ENCODE results near the gene ANKUB1. TPM values are rescaled to one million over a fixed set of nuclear protein-coding genes. Genes with fewer than 3 reads are reported as not detected.

The ANKUB1 gene
- total and polyA plus RNA-seq, 2 experiments from 2014 or later, result not detected

GRCh38 chr3:149796026-149796425 is 3.7 kb upstream of the ANKUB1 start:
- H3K9me3 ChIP-seq (ENCODE audit: low read depth), result no peaks in the 10 kb centered on the region
- DNase-seq (ENCODE audit: low spot score), result no peak
- H2AFZ ChIP-seq, result no peak overlapping the region
- no peaks in the 10 kb centered on the region for H3K27me3 ChIP-seq
- H3K27ac ChIP-seq, result no peak overlapping the region
- no peak overlapping the region for H3K4me3 ChIP-seq
- TF ChIP-seq EZH2 (IDR thresholded peaks at IDR 0.05; ENCODE audit: borderline replicate concordance) (no peak), EZH2phosphoT487 (IDR thresholded peaks at IDR 0.05; ENCODE audit: low read depth, severe bottlenecking, unreplicated experiment) (no peak), CTCF (IDR thresholded peaks at IDR 0.05; ENCODE audit: poor library complexity) (no peak)
- H3K36me3 ChIP-seq (replicated peaks; ENCODE audit: insufficient read depth, low read depth), result no peaks in the 10 kb centered on the region
- no peaks in the 10 kb centered on the region for H3K9me2 ChIP-seq (replicated peaks; ENCODE audit: insufficient read depth)
- no peaks in the 10 kb centered on the region for H4K20me1 ChIP-seq (ENCODE audit: insufficient read depth, poor library complexity, severe bottlenecking)
- H3K4me2 ChIP-seq, result no peak overlapping the region
- no peaks in the 10 kb centered on the region for H3K79me2 ChIP-seq
- 92% methylated on average over 1 of the region's 1 CpG for WGBS (ENCODE audit: low lambda C conversion rate, missing lambda C conversion rate)
- no peaks in the 10 kb centered on the region for H3K4me1 ChIP-seq (ENCODE audit: insufficient read depth)

GRCh38 chr3:149790698-149791097 is 1.7 kb downstream of the ANKUB1 start:
- H3K4me3 ChIP-seq, result no peak overlapping the region
- H2AFZ ChIP-seq, result no peak overlapping the region
- no peaks in the 10 kb centered on the region for H3K9me2 ChIP-seq (replicated peaks; ENCODE audit: insufficient read depth)
- WGBS (ENCODE audit: low lambda C conversion rate, missing lambda C conversion rate), result 50% methylated on average over 3 of the region's 3 CpGs
- no peaks in the 10 kb centered on the region for H3K79me2 ChIP-seq
- no peak overlapping the region for H3K27ac ChIP-seq
- no peaks in the 10 kb centered on the region for H3K4me1 ChIP-seq (ENCODE audit: insufficient read depth)
- H3K9me3 ChIP-seq (ENCODE audit: low read depth), result no peaks in the 10 kb centered on the region
- no peaks in the 10 kb centered on the region for H3K27me3 ChIP-seq
- no peak overlapping the region for H3K4me2 ChIP-seq
- no peak for DNase-seq (ENCODE audit: low spot score)
- TF ChIP-seq EZH2 (IDR thresholded peaks at IDR 0.05; ENCODE audit: borderline replicate concordance) (no peak), EZH2phosphoT487 (IDR thresholded peaks at IDR 0.05; ENCODE audit: low read depth, severe bottlenecking, unreplicated experiment) (no peak), CTCF (IDR thresholded peaks at IDR 0.05; ENCODE audit: poor library complexity) (no peak)
- H3K36me3 ChIP-seq (replicated peaks; ENCODE audit: insufficient read depth, low read depth), result no peaks in the 10 kb centered on the region
- H4K20me1 ChIP-seq (ENCODE audit: insufficient read depth, poor library complexity, severe bottlenecking), result no peaks in the 10 kb centered on the region

- no peaks in the 10 kb centered on the region for H3K9me3 ChIP-seq (ENCODE audit: low read depth)
- no peak overlapping the region for H3K4me2 ChIP-seq
- H2AFZ ChIP-seq, result no peak overlapping the region
- H3K4me3 ChIP-seq, result no peak overlapping the region
- no peaks in the 10 kb centered on the region for H3K36me3 ChIP-seq (replicated peaks; ENCODE audit: insufficient read depth, low read depth)
- no peaks in the 10 kb centered on the region for H3K4me1 ChIP-seq (ENCODE audit: insufficient read depth)
- H3K27ac ChIP-seq, result no peak overlapping the region
- H3K79me2 ChIP-seq, result no peaks in the 10 kb centered on the region
- 76% methylated on average over 2 of the region's 2 CpGs for WGBS (ENCODE audit: low lambda C conversion rate, missing lambda C conversion rate)
- H4K20me1 ChIP-seq (ENCODE audit: insufficient read depth, poor library complexity, severe bottlenecking), result no peaks in the 10 kb centered on the region
- TF ChIP-seq CTCF (IDR thresholded peaks at IDR 0.05; ENCODE audit: poor library complexity) (no peak), EZH2phosphoT487 (IDR thresholded peaks at IDR 0.05; ENCODE audit: low read depth, severe bottlenecking, unreplicated experiment) (no peak), EZH2 (IDR thresholded peaks at IDR 0.05; ENCODE audit: borderline replicate concordance) (no peak)
- no peaks in the 10 kb centered on the region for H3K27me3 ChIP-seq
- no peak for DNase-seq (ENCODE audit: low spot score)
- H3K9me2 ChIP-seq (replicated peaks; ENCODE audit: insufficient read depth), result no peaks in the 10 kb centered on the region
Measured at GRCh38 chr3:149790268-149790667, 2.1 kb downstream of the ANKUB1 start.

Measured in hepatocyte (in vitro differentiated cells).